ENCODE results near the gene EPHB3.

The EPHB3 gene

DNA sequence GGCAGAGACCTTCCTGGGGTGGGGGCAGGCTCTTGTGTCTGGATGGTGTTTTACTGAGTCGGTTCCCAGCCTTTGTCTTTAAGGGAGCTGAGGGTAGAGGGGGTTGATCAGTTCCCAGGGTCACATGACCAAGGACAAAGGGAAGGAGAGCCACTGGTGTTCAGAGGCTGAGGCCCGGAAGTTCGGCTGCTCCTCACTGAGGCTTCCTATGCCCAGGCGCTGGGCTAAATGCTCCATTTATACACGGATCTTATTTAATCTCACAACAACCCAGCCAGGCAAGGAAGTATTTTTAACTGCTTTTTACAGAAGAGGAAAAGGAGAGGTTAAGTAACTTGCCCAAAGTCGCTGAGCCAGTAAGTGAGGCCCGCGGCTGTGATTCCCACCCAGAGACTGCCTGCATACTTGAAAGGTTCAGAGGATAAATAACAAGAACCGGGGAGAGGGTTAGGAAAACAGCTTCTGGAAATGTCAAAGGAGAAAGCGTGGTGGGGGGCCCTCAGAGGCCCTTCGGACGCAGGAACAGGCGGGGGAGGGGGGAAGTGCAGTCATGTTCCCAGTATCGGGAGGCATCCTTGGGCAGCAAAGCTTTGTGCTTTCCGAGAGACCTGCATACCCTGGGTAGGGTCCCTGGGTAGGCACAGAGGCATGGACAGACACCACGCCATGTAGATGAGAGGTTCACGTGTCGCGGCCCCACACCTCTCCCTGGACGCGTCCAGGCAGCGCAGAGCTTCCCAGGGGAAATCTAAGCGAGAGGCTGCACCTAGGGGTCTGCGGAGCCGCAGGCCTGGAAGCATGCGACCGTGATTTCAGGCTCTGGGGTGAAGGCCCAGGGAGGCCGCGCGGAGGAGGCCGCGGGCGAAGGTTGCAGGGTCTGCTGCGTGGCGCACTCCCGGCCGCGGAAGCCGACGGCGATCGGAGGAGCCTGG, 21.3 kb downstream of the EPHB3 start:
- TF ChIP-seq, protein P1, sequence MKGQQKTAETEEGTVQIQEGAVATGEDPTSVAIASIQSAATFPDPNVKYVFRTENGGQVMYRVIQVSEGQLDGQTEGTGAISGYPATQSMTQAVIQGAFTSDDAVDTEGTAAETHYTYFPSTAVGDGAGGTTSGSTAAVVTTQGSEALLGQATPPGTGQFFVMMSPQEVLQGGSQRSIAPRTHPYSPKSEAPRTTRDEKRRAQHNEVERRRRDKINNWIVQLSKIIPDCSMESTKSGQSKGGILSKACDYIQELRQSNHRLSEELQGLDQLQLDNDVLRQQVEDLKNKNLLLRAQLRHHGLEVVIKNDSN (IDR thresholded peaks at IDR 0.05): peak; percentile 65
- TF ChIP-seq TEAD4 (IDR thresholded peaks at IDR 0.05): no peak

DNA sequence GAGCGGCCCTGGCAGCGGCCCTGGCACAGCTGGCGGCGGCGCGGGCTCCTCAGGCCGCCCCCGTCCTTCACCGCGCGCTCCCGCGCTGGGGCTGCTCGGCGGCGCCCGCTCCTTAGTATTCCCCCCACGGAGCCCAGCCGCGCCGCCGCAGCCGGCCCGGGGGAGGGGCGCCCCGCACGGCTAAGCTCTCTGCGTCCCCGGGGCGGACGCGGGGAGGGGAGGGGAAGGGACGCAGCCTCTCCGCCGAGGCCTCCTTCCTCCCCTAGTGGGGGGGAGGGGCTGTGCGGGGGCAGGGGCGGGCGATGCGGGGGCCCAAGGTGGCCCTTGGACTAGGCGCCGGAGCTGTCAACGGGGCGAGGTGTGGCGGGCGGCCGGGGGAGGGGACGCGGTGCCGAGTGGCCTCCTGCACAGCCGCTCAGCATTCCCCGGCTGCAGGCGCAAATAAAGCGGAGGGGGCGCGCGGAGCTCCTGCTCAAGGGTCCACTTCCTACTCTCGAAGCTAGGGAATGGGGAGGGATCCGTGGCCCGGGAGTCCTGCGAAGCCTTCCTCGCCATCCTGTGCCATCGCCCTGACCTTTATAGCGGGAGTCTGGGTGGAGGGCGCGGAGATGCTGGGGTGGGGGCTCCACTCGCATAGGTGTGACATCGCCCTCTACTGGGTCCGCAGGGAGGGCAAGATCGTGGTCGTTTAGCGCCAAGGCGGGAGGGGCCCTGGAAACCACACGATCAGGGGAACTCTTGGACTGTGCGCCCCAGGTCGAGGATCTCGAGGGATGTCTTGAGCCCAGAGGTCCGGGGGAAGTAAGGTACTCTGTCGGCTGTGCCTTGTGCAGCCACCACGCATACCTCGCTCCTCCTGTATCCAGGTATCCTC, 22.2 kb downstream of the EPHB3 start:
- no peak for TF ChIP-seq NFIC (IDR thresholded peaks at IDR 0.05)
- TF ChIP-seq TEAD4 (IDR thresholded peaks at IDR 0.05): no peak
- TF ChIP-seq YY1 (IDR thresholded peaks at IDR 0.05; ENCODE audit: low read depth): no peak
- TF ChIP-seq CREB1 (IDR thresholded peaks at IDR 0.05; ENCODE audit: low read depth): no peak

DNA sequence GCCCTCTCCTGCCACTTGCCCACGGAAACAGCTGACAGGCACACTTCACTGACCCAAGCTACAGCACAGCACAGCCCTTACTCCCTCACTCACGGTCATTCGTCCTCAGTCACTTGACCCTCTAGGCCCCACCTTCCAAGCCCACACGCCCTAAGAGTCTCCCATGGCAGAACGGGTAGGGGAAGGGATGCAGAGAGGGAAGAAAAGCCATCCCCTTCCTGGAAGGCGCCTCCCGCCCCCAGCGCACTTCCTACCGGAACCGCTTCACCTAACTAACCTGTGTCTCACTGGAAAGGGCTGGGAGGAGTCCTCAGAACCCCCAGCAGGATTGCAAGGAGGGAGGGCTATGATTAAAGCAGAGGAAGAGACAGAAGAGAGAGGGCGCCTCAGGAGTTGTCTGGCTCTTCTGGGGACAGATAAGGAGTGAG, 22.9 kb downstream of the EPHB3 start:
- TF ChIP-seq RAD21 (IDR thresholded peaks at IDR 0.05; ENCODE audit: low read depth) (no peak), CREB1 (IDR thresholded peaks at IDR 0.05; ENCODE audit: low read depth) (no peak), FOXM1 (IDR thresholded peaks at IDR 0.05; ENCODE audit: borderline replicate concordance, low read depth) (no peak), TEAD4 (IDR thresholded peaks at IDR 0.05) (no peak), NFIC (IDR thresholded peaks at IDR 0.05) (no peak), ZBTB7A (IDR thresholded peaks at IDR 0.05; ENCODE audit: low read depth) (no peak), EP300 (IDR thresholded peaks at IDR 0.05; ENCODE audit: borderline replicate concordance) (no peak), CEBPB (IDR thresholded peaks at IDR 0.05) (no peak), TCF12 (IDR thresholded peaks at IDR 0.05; ENCODE audit: low read depth) (no peak), TAF1 (IDR thresholded peaks at IDR 0.05; ENCODE audit: low read depth) (no peak), EGR1 (IDR thresholded peaks at IDR 0.05) (no peak), YY1 (IDR thresholded peaks at IDR 0.05; ENCODE audit: low read depth) (no peak)
- TF ChIP-seq, protein P2, sequence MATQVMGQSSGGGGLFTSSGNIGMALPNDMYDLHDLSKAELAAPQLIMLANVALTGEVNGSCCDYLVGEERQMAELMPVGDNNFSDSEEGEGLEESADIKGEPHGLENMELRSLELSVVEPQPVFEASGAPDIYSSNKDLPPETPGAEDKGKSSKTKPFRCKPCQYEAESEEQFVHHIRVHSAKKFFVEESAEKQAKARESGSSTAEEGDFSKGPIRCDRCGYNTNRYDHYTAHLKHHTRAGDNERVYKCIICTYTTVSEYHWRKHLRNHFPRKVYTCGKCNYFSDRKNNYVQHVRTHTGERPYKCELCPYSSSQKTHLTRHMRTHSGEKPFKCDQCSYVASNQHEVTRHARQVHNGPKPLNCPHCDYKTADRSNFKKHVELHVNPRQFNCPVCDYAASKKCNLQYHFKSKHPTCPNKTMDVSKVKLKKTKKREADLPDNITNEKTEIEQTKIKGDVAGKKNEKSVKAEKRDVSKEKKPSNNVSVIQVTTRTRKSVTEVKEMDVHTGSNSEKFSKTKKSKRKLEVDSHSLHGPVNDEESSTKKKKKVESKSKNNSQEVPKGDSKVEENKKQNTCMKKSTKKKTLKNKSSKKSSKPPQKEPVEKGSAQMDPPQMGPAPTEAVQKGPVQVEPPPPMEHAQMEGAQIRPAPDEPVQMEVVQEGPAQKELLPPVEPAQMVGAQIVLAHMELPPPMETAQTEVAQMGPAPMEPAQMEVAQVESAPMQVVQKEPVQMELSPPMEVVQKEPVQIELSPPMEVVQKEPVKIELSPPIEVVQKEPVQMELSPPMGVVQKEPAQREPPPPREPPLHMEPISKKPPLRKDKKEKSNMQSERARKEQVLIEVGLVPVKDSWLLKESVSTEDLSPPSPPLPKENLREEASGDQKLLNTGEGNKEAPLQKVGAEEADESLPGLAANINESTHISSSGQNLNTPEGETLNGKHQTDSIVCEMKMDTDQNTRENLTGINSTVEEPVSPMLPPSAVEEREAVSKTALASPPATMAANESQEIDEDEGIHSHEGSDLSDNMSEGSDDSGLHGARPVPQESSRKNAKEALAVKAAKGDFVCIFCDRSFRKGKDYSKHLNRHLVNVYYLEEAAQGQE (IDR thresholded peaks at IDR 0.05; ENCODE audit: low read depth): no peak
- TF ChIP-seq, protein P1 (IDR thresholded peaks at IDR 0.05): no peak
- TF ChIP-seq, protein P3, sequence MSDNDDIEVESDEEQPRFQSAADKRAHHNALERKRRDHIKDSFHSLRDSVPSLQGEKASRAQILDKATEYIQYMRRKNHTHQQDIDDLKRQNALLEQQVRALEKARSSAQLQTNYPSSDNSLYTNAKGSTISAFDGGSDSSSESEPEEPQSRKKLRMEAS (IDR thresholded peaks at IDR 0.05): no peak

DNA sequence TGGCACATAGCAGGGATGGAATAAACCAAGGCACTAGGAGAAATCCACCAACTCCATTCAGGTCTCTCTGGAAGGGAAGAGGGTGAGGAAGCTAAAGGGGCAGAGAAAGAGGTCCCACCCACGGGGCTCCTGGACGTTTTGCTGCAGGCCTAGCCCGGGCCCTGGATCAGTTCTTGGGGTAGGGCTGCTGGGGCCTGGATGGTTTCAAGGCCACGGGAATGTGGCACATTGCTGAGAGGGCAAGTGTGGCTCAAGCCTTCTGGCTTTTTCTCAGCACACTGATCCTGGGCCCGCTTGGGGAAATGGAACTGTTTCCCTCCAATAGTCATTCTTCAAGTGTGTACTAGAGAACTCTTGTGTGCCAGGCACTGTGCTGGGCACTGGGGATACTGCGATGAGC, 24.0 kb downstream of the EPHB3 start:
- TF ChIP-seq, protein P2 (IDR thresholded peaks at IDR 0.05; ENCODE audit: low read depth): no peak
- no peak for TF ChIP-seq FOXM1 (IDR thresholded peaks at IDR 0.05; ENCODE audit: borderline replicate concordance, low read depth)
- TF ChIP-seq RAD21 (IDR thresholded peaks at IDR 0.05; ENCODE audit: low read depth): no peak
- TF ChIP-seq EP300 (IDR thresholded peaks at IDR 0.05; ENCODE audit: borderline replicate concordance): no peak
- TF ChIP-seq TAF1 (IDR thresholded peaks at IDR 0.05; ENCODE audit: low read depth): no peak

DNA sequence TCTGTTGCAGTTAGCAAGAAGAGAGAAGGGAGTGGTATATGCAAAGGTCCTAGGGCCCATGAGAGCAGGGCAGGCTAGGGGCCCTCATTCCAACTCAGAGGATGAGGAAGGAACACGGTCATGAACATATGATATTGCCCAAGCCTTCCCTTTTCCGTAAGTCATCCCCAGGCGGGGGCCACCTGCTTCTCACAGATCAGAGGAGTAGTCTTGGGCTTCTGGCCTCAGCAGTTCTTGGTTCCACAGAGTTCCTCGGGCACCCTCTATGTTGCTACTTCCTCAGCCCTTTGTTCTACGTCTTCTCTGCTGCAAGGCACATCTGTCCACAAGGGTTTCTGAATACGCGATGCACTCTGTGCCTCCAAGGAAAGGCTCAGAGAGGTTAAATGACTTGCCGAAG, 25.3 kb downstream of the EPHB3 start:
- no peak for TF ChIP-seq TAF1 (IDR thresholded peaks at IDR 0.05; ENCODE audit: low read depth)
- TF ChIP-seq, protein P1 (IDR thresholded peaks at IDR 0.05): no peak
- no peak for TF ChIP-seq RAD21 (IDR thresholded peaks at IDR 0.05; ENCODE audit: low read depth)
- TF ChIP-seq, protein P3 (IDR thresholded peaks at IDR 0.05): no peak
- no peak for TF ChIP-seq EGR1 (IDR thresholded peaks at IDR 0.05)
- no peak for TF ChIP-seq ZBTB7A (IDR thresholded peaks at IDR 0.05; ENCODE audit: low read depth)
- TF ChIP-seq, protein P2 (IDR thresholded peaks at IDR 0.05; ENCODE audit: low read depth): no peak
- TF ChIP-seq CREB1 (IDR thresholded peaks at IDR 0.05; ENCODE audit: low read depth): no peak
- no peak for TF ChIP-seq CEBPB (IDR thresholded peaks at IDR 0.05)
- no peak for TF ChIP-seq NFIC (IDR thresholded peaks at IDR 0.05)
- no peak for TF ChIP-seq TEAD4 (IDR thresholded peaks at IDR 0.05)
- TF ChIP-seq FOXM1 (IDR thresholded peaks at IDR 0.05; ENCODE audit: borderline replicate concordance, low read depth): no peak
- TF ChIP-seq EP300 (IDR thresholded peaks at IDR 0.05; ENCODE audit: borderline replicate concordance): no peak
- TF ChIP-seq YY1 (IDR thresholded peaks at IDR 0.05; ENCODE audit: low read depth): no peak
- no peak for TF ChIP-seq TCF12 (IDR thresholded peaks at IDR 0.05; ENCODE audit: low read depth)
